Activated T-helper 17 cell treated with anti-CD3 and anti-CD28 coated beads, Interleukin-2, amount 50 U/mL, for 72 hours (primary cell): ENCODE results near the gene ZNF367. TPM values are rescaled to one million over a fixed set of nuclear protein-coding genes. Genes with fewer than 3 reads are reported as not detected.
A peak's percentile ranks its signal among the peaks of the same experiment; 100 is the strongest.
"Not testable (repeated sequence)": the region's sequence is repeated elsewhere in the genome, so short reads cannot be mapped to it uniquely, and the experiment has no call there.

Experiments
- ATAC-seq: fragments of 150-1000 bp; cut with Tn5 transposase; replicated peaks from 2 replicates; pipeline ENCODE4 v1.10.0; 2021; ENCODE audit warnings: mild to moderate bottlenecking, moderate library complexity
- H3K27ac Mint-ChIP-seq: one replicate; pipeline ENCODE4 v1.8.0; 2022; ENCODE audit warnings: mixed read lengths
- H3K27me3 Mint-ChIP-seq: one replicate; pipeline ENCODE4 v1.8.0; 2022; ENCODE audit warnings: mixed read lengths
- H3K36me3 Mint-ChIP-seq: one replicate; pipeline ENCODE4 v1.8.0; 2022; ENCODE audit warnings: low read depth, mild to moderate bottlenecking, mixed read lengths
- H3K4me1 Mint-ChIP-seq: one replicate; pipeline ENCODE4 v1.8.0; 2022; ENCODE audit warnings: mixed read lengths
- H3K4me3 Mint-ChIP-seq: one replicate; pipeline ENCODE4 v1.8.0; 2022; ENCODE audit warnings: mild to moderate bottlenecking, mixed read lengths
- H3K9me3 Mint-ChIP-seq: one replicate; pipeline ENCODE4 v1.8.0; 2022; ENCODE audit warnings: mixed read lengths
- total RNA-seq, 2 donors: library from RNA; stranded (reverse); gene quantifications; one replicate each; pipeline ENCODE4 v1.2.3, GENCODE V29; 2022

ZNF367 gene
- total RNA-seq, 2 donors from 2014 or later: 25.4 to 27.8 TPM

DNA sequence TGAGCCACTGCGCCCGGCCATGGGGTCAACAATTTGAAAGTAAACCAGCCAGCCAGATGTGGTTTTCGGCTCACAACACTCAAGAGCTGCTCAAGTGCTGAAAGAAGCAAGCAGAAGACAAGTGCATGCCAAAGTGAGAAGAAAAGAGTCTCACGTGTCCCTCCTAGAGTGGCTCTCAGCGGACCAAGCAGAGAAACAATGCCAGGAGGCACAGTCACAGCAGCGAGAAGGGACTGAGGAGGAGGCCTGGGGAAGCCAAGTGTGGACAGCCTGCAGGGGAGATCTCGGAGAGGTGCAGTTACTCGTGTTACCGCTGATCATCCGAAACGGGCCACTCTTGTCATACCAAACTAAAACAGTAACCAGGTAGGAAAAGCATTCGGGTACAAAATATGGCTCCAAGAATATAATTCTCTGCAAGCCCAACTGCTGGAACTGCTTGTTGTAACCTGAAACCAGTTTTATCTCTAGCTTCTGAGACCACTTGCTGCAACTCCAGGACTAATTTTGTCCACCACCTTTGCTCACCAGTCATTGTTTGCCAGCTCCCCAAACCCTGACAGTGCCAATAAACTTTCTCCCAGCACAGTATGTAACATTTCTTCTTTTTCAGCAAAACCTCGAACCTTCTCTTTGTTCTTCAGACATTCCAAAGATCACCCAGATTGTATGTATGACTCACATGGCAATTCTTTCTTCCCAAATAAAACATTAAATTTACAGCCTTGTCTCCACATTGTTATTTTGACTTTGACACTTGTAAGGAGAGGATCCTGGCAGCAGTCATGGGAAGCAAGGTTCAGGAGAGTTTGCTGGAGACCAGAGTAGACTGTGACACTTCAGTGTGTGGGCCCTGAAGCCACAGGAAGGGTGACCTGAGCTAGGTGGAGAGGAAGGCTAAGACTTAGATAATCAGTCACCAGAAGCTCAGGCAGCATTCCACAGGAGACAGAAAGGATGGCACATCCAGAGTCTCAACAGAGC lies 41.0 kb downstream of the ZNF367 start:
- no peak overlapping the region for H3K4me3 Mint-ChIP-seq
- peaks cover 17% of the 10 kb centered on the region for H3K36me3 Mint-ChIP-seq
- H3K9me3 Mint-ChIP-seq: no peaks in the 10 kb centered on the region
- peaks cover 18% of the 10 kb centered on the region for H3K4me1 Mint-ChIP-seq
- H3K27me3 Mint-ChIP-seq: no peaks in the 10 kb centered on the region
- peak overlapping the region; percentile 73 for H3K27ac Mint-ChIP-seq
- no peak for ATAC-seq

DNA sequence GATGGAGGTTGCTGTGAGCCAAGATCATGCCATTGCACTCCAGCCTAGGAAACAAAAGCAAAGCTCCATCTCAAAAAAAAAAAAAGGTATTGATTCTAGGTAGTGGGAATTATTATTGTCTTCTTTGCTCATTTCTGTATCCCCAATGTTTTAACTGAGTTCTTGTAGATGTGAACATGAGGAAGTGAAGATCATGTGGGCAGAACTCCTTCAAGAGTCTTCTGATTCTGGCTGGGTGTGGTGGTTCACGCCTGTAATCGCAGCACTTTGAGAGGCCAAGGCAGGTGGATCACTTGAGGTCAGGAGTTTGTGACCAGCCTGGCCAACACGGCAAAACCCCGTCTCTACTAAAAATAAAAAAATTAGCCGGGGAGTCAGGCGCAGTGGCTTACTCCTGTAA lies 42.7 kb downstream of the ZNF367 start:
- H3K4me1 Mint-ChIP-seq, H3K4me3 Mint-ChIP-seq, H3K27me3 Mint-ChIP-seq, ATAC-seq, H3K9me3 Mint-ChIP-seq, H3K27ac Mint-ChIP-seq: not testable (repeated sequence)
- H3K36me3 Mint-ChIP-seq: peaks cover 11% of the 10 kb centered on the region

DNA sequence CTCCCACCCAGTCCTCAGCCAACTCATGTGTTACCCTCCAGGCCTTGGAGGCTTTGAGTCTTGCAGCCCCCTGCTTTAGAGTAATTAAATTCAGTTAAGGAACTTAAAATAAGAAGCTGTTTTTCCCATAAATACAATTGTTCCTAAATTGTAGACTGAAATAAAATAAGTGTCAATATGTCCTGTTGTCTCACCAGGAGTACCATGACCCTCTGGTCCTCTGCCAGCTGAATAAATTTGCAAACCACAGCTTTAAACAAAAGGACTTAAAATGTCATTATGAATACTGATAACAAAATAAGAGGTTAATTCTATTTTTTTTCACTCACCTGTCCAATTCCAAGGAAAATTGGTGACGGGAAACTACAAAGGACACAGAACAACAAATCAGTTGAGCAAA lies 50.2 kb downstream of the ZNF367 start:
- H3K27ac Mint-ChIP-seq: no peak overlapping the region
- H3K4me3 Mint-ChIP-seq: no peak overlapping the region
- H3K4me1 Mint-ChIP-seq: no peaks in the 10 kb centered on the region
- H3K27me3 Mint-ChIP-seq: no peaks in the 10 kb centered on the region
- ATAC-seq: no peak
- peaks cover 29% of the 10 kb centered on the region for H3K36me3 Mint-ChIP-seq
- no peaks in the 10 kb centered on the region for H3K9me3 Mint-ChIP-seq

DNA sequence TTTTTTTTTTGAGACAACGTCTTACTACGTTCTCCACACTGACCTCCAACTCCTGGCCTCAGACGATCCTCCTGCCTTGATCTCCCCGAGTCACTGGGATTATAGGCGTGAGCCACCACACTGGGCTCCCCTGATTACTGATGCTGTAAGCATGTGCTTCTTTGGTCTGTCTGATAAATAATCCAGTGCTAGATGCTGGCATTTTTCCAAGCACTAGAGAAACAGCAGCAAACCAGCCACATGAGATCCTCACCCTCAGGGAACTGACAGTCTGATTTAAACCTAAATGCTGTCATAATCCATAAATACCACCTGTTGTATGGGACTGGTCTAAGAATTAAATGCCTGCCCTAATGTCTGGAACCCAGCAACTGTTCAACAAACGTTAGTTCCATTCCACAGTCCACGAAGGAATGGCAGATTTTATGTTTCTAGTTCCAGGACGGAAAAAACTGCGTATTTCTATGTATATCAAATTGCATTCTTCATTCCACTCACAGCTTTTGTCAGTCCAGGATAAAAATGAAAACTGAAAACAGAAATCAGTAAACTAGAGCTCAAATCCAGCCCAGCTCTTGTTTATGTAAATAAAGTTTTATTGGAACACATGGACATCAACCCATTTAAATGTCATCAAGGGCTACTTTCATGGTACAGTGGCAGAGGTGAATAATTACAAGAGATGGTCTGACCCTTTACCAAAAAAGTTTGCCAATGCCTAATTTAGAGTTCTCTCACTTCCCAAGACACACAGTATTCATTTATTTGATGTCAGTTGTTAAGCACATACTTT lies 54.8 kb downstream of the ZNF367 start:
- H3K27ac Mint-ChIP-seq: no peak overlapping the region
- ATAC-seq: no peak
- H3K4me1 Mint-ChIP-seq: no peaks in the 10 kb centered on the region
- H3K27me3 Mint-ChIP-seq: no peaks in the 10 kb centered on the region
- no peak overlapping the region for H3K4me3 Mint-ChIP-seq
- H3K9me3 Mint-ChIP-seq: no peaks in the 10 kb centered on the region
- H3K36me3 Mint-ChIP-seq: peaks cover 67% of the 10 kb centered on the region

DNA sequence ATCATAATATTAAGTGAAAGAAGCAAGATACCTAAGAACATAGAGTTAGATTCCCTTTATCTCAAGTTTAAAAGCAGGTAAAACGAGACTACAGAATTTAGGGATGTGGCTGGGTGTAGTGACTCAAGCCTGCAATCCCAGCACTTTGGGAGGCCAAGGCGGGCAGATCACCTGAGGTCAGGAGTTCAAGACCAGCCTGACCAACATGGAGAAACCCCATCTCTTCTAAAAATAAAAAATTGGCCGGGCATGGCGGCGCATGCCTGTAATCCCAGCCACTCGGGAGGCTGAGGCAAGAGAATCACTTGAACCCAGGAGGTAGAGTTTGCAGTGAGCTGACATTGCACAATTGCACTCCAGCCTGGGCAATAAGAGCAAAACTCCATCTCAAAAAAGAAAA lies 56.1 kb downstream of the ZNF367 start:
- H3K4me1 Mint-ChIP-seq, H3K27me3 Mint-ChIP-seq, H3K27ac Mint-ChIP-seq, H3K9me3 Mint-ChIP-seq, ATAC-seq, H3K4me3 Mint-ChIP-seq: not testable (repeated sequence)
- peaks cover 64% of the 10 kb centered on the region for H3K36me3 Mint-ChIP-seq

DNA sequence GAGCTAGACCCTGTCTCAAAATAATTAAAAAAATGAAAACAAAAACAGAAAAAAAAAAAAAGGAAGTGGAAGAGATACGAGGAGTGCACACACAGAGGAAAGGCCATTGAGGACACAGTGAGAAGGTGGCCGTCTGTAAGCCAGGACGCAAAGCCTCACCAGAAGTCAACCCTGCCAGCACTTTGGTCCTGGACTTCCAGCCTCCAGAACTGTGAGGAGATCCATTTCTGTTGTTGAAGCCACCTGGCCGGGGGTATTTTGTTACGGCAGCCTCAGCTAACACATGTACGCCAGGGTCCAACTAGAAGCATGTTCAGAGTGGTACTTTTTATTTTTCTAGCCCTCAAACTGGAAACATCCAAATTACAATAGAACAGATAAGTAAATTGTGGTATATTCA lies 56.5 kb downstream of the ZNF367 start:
- H3K36me3 Mint-ChIP-seq: peaks cover 64% of the 10 kb centered on the region

DNA sequence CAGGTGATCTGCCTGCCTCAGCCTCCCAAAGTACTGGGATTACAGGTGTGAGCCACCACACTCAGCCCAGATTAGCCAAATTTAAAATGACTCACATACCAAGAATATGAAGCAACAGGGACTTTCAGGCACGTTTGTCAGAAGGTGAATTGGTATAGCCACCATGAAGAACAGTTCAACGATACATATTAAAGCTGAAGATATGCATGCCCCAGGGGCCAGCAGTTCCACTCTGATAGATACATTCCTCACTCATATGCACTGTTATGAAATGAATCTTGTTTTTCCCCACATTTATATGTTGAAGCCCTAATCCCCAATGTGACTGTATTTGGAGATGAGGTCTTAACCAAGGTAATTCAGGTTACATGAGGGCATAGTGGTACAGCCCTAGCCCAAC lies 57.2 kb downstream of the ZNF367 start:
- H3K9me3 Mint-ChIP-seq: no peaks in the 10 kb centered on the region
- H3K4me1 Mint-ChIP-seq: no peaks in the 10 kb centered on the region
- no peaks in the 10 kb centered on the region for H3K27me3 Mint-ChIP-seq
- peak; percentile 47 for ATAC-seq
- no peak overlapping the region for H3K27ac Mint-ChIP-seq
- H3K4me3 Mint-ChIP-seq: no peak overlapping the region
- peaks cover 68% of the 10 kb centered on the region for H3K36me3 Mint-ChIP-seq

More for the DNA sequence above, 56.5 kb downstream of the ZNF367 start:
- no peak for ATAC-seq
- no peak overlapping the region for H3K4me3 Mint-ChIP-seq
- no peak overlapping the region for H3K27ac Mint-ChIP-seq
- H3K27me3 Mint-ChIP-seq: no peaks in the 10 kb centered on the region
- H3K4me1 Mint-ChIP-seq: no peaks in the 10 kb centered on the region
- H3K9me3 Mint-ChIP-seq: no peaks in the 10 kb centered on the region

DNA sequence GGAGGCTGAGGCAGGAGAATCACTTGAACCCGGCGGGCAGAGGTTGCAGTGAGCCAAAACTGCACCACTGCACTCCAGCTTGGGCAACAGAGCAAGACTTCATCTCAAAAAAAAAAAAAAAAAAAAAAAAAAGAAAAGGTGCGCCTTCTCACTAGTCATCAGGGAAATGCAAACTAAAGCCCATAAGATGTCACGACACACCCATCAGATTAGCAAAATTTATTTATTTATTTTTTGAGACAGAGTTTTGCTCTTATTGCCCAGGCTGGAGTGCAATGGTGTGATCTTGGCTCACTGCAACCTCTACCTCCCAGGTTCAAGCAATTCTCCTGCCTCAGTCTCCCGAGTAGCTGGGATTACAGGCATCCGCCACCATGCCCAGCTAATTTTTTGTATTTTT lies 57.6 kb downstream of the ZNF367 start:
- ATAC-seq, H3K4me1 Mint-ChIP-seq, H3K27me3 Mint-ChIP-seq, H3K27ac Mint-ChIP-seq, H3K4me3 Mint-ChIP-seq, H3K9me3 Mint-ChIP-seq: not testable (repeated sequence)
- peaks cover 71% of the 10 kb centered on the region for H3K36me3 Mint-ChIP-seq

DNA sequence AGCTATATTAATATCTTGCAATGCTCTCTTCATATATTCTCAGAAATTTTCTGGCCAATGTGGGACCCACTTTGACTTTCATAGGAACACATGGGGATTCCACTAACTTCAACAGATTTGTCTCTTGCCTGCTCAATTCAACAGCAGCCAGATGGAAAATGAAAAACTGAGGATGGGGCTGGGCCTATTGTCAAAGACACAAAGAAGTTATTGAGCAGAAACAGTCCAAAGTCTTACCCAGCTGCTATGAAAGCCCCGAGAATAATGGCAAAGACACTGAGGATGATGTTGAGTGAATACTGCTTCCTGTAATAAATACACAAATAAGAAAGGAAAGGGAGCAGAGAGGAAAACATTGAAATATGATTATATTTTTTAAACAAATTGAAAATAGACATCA lies 67.3 kb downstream of the ZNF367 start:
- H3K4me1 Mint-ChIP-seq: no peaks in the 10 kb centered on the region
- H3K4me3 Mint-ChIP-seq: no peak overlapping the region
- H3K27ac Mint-ChIP-seq: no peak overlapping the region
- H3K27me3 Mint-ChIP-seq: no peaks in the 10 kb centered on the region
- peaks cover 18% of the 10 kb centered on the region for H3K36me3 Mint-ChIP-seq
- no peak for ATAC-seq
- no peaks in the 10 kb centered on the region for H3K9me3 Mint-ChIP-seq

DNA sequence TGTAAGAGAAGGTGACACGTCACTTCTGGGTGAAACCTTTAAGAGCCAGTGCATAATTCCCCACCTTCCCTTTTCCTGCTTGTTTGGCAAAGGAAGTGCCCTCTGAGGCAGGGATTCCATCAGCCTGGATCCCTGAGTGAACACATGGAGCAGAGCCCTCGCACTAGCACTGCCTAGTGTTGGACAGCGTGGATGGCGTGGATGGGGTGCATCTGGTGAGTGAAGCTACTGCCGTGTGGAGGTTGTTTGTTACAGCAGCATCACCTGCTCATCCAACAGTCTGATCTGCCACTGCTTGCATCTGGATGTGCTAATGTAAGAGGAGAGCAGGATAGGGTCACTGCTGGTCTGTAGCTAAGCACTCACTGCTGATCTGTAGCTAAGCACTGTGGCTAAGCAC lies 69.9 kb downstream of the ZNF367 start:
- peaks cover 9% of the 10 kb centered on the region for H3K36me3 Mint-ChIP-seq
- no peaks in the 10 kb centered on the region for H3K9me3 Mint-ChIP-seq
- no peak overlapping the region for H3K27ac Mint-ChIP-seq
- ATAC-seq: no peak
- no peak overlapping the region for H3K4me3 Mint-ChIP-seq
- no peaks in the 10 kb centered on the region for H3K4me1 Mint-ChIP-seq
- no peaks in the 10 kb centered on the region for H3K27me3 Mint-ChIP-seq

DNA sequence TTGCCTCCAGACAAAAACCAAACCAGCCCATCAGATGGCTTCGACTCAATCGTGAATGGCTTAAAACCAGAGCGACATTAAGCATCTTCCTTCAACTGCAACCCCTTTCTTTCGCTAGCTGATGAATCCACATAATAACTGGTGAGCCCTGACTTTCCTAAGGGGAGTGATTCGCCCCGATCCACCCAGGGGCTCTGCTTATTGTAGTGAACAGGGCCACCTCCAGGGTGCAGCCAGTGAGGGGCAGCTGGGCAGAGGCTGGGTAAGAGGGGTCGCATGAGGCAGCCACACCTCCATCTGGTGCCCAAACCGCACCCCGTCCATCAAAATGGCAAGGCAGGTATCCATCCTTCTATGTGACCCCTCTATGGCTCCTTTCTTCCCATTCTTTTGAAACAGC lies 72.6 kb downstream of the ZNF367 start:
- Mint-ChIP-seq H3K4me3 (no peak overlapping the region), H3K4me1 (no peaks in the 10 kb centered on the region), H3K27me3 (no peaks in the 10 kb centered on the region), H3K27ac (no peak overlapping the region), H3K9me3 (no peaks in the 10 kb centered on the region), H3K36me3 (peaks cover 9% of the 10 kb centered on the region)
- no peak for ATAC-seq

DNA sequence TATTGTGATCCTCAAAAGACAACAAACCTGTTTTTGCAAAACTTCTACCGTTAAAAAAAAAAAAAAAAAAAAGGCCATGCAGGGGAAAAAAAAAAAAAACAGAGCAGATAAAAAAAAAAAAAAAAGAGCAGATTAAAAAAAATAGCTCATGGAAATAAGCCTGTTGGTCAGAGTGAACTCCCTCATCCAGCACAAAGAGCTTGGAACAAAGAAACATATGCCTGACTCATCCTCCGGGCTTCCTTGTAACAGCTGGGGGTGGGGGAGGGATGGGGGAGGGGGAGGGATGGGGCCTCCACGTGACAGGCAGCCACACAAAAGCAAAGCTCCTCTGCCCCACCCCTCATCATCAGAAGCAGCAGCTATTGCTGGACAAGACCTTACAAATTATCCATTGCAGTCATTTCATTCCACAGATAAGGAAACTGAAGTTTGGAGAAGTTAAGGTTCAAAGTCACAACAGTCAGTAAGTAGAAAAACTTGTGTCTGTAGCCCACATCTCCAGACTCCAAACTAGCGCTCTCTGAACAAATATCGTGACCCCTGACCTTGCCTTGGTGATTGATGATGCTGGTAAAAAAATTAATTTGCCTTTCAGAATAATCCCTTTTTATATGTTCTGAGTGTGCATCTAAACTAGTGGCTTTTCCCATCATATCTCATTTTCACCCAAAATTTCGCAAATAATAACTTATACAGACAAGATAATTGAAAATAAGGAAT lies 73.6 kb downstream of the ZNF367 start:
- no peak overlapping the region for H3K27ac Mint-ChIP-seq
- no peaks in the 10 kb centered on the region for H3K4me1 Mint-ChIP-seq
- H3K4me3 Mint-ChIP-seq: no peak overlapping the region
- no peak for ATAC-seq
- no peaks in the 10 kb centered on the region for H3K9me3 Mint-ChIP-seq
- H3K27me3 Mint-ChIP-seq: no peaks in the 10 kb centered on the region
- peaks cover 9% of the 10 kb centered on the region for H3K36me3 Mint-ChIP-seq

DNA sequence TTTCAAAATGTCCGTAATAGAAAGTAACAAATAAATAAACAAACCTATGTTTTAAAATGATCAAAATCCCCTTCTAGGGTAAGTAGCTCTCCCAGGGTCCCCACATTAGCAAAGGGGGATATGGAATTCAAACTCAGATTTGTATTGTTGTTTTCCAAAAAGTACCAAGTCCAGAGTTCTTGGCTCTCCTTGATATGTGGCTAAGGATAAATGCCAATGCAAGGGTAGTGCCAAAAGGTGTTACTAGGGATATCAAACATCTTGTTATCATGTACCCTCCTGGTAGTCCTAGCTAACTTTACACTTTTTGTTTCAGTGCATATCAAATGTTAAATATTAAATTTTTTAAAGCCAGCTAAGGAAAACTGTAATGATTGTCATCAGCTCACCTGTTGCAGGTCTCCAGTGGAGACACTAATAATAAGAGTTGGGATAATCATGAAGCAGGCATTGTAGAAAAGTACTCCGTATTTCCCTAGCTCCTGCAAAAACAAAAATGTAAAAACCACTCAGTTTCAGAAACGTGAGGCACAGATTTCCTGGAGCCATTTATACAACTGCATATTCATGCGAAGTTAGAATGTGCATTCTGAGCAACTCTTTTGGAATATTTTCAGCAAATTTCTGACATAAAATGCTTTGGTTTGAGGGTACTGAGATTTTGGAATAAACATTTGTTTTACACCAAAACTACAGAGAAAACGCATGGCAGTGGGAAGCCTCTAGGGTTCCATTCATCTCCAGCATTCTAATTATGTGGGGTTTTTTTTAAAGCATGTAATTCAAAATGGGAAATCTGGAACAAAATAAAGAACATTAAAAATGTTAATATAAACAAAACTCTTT lies 74.4 kb downstream of the ZNF367 start:
- Mint-ChIP-seq H3K36me3 (peaks cover 8% of the 10 kb centered on the region), H3K27ac (no peak overlapping the region), H3K9me3 (no peaks in the 10 kb centered on the region), H3K4me1 (no peaks in the 10 kb centered on the region), H3K4me3 (no peak overlapping the region), H3K27me3 (no peaks in the 10 kb centered on the region)
- no peak for ATAC-seq
